Activated CD4-positive, alpha-beta T cell treated with anti-CD3 and anti-CD28 coated beads, Interleukin-2, amount 50 U/mL, for 16 hours (primary cell): Measurements from ENCODE around the gene TSPAN9.
A peak's percentile ranks its signal among the peaks of the same experiment; 100 is the strongest.

Experiments used
- DNase-seq: peaks from one replicate; pipeline ENCODE4 v3.0.0-alpha.2; 2020

The TSPAN9 gene

DNA sequence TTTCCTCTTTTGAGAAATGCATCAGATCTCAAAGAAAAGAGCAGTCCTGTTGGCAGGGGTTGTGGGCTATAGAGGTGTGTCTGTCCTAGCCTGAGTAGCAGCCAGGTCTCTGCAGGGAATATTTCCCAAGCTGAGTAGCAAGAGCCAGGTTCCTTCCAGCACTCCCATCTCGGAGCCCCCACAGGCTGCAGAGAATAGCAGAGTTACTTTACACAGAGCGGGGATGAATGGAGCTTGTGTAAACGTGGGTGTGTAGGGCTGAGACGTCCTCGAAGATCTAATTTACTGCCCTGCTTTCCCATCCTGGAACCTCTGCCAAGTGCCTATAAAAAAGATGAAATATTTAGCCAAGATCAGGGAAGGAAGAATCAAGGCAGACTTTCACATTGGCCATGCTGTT, 156.6 kb downstream of the TSPAN9 start:
- no peak for DNase-seq

DNA sequence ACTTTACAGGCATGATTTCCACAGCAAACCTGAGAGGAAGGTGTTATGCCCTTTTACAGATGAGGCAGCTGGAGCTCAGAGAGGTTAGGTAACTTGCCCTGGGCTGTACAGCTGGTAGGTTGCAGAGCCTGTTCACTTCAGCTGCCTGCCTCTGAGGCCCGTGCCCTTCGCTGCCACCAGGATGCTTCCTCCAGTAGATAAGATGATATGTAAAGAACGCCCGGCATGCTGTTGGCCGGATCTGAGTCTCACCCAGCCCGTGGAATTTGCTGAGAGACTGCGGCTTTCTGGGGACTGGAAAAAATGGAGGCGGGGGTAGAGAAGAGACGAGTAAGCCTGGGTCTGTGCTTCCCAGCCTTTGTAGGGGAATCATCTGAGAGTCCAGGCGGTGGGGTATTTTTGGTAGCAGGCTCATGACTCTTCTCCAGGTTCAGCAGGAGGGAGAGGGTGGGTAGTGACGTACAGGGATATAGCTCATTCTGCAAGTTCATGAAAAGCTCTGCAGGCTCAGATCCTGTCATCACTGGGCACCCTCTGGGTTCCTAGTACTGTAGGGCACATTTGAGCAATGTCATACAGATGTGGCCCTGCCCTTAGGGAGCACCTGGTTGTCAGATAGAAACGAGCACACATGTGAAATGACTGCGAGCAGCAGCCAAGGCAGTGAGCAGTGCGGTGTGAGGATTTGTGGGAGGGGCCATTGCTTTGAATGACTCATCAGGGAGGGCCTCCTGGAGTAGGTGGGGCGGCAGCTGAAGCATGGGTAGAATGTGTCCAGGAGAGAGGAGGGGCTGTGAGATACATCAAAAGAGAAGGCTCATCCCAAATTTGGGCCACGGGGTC, 159.4 kb downstream of the TSPAN9 start:
- DNase-seq: peak; percentile 52

DNA sequence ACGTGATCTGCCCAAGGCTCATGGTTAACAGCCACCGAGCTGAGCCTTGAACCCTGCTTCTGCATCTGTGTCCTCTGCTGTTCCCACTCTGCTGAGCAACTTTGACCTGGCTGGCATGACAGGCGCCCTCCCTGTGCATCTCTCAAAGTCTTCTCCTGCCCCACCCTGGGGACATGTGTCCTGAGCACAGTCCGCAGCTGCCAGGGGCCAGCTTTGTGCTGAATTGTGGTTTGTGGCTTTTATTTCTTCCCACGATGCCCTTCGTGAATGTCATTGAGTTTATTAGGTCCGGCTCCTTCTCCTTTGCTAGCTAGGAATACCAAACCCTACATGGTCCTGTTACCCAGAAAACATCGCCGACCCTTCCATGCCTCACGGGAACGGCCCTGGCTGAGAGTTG, 161.0 kb downstream of the TSPAN9 start:
- no peak for DNase-seq

DNA sequence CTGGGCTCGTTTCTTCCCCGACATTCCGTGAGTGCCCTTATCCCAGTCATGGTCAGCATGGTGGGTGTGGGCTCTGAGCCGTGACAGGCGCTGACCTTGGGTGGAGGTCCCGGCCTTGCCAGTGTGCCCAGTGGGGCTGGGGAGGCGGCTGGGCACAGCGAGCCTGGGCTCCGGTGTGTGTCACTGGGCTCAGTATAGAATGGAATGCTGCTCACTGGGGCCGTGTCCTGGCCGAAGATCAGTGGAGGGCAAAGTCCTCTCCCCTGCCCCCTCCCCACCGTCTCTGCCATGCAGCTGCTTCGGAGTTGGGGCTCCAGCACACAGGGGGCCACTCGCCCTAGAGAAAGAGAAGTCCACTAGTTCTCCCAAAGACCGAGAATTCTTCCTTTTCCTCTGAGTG, 164.4 kb downstream of the TSPAN9 start:
- DNase-seq: no peak

DNA sequence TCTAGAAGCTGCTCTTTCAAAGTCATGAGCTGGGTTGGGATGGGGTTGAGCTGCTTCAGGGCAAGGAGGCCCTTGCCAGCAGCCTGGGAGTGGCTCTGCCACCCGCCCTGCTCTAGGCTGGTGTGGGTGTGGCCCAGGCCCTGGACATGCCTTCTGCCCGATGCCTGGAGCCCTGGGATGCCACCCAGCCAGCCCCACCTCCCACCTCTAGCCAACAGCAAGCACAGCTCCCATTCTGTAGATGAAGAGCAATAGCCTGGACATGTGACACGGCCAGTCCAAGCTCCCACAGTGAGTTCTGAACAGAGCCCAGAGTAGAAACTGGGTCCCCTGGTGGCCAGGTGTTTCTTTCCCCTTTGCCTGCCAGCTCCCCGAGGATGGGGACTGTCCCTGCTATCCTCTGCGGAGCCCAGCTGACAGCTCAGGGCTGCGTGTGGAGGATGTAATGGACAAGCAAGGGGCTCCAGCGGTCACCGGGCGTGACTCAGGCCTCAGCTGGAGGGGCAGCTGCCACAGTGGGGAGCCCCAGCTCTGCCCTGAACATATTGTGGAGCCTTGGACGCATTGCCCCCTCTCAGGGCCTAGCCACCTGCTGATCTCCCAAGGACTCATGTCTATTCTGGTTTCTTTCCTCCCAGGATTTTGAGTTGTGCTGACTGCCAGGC, 165.2 kb downstream of the TSPAN9 start:
- DNase-seq: no peak

DNA sequence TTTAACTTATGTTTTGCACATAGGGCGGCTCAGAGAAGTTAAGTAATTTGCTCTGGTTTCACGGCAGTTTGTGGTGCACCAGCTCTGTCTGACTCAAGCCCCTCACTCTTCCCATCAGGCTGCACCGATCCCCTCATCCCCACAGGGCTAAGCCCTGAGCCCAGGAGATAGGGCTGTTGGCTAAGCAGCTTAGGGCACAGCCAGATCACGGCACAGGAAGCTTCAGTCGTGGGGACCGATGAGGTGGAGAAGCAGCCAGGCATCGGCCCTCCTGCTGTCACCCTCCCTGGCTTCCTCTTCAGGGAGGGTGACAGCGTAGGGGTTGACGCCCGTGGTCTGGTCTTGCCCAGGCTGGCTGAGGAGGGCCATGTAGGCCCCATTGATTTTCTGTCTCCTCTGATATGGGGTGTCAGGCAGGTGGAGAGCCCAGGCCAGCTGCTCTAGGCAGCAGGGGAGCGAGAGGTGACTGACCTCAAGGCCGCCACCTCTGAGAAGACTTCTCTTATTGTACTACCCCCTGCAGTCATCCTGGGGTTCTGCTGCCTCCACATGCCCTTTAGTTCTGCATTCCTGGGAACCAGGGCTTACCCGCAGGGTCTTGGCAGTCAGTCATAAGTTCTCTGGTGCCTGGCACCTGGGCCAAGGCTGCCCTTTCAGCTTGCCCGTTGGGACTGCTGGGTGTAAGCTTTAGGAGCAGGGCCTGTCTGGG, 166.4 kb downstream of the TSPAN9 start:
- DNase-seq: no peak

DNA sequence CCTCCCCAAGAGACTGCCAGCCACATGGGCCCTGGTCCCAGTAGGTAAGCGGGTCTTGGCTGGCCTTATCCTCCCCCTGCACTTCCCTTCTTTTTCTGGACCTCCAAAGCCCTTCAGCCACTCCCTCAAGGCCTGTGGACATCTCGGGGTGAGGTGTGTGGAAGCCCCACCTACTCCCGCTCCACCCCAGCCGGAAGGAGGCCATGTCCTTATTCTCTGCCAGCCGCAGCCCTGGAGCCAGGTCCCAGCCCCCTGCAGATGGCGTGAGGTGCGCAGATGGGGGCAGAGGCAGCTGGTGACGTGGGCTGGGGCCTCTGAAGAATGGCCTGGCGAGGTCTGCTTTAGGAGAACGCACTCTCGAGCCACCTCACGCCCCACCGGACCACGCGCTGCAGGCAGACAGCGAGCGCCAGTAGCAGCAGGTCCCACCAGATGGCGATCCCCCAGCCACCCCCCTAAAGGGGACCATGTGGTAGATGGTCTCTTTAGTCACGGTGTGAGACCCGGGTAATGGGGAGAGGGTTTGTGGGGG, 167.1 kb downstream of the TSPAN9 start:
- no peak for DNase-seq

DNA sequence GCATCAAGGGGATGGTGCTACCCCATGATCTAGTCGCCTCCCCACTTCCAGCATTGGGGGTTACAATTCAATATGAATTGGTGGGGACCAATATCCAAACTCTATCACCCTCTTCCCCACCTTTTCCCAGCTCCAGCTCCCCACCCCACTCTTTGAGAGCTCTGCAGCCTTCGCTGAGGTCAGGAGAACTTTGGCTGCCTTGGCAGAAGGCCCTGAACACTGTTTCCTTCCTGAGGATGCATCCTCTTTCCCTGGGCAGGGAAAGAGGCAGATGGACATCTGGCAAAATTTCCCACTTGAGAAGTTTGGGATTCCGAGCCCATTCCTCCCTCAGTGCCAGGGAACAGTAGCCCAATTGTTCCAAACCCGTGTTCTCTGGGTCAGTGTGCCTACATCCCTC, 169.1 kb downstream of the TSPAN9 start:
- no peak for DNase-seq

DNA sequence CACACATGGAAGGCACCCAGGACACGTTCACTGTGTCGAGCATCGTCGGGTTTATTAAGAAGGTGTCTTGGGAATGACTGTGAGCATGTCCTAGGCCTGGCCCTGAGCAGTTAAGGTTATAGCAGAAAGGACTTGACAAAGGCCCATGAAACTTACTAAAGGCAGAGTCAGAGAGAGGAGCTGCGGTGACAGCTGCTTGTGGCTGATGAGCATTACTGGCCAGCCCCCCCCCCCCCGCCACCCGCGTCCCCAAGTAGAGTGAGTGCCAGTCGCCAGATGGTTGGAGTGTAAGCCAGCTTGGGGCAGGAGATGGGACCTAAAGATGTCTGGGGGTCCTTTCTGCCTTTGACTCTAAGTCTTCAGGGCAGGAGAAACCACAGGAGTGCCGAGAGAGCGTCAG, 169.9 kb downstream of the TSPAN9 start:
- DNase-seq: no peak

DNA sequence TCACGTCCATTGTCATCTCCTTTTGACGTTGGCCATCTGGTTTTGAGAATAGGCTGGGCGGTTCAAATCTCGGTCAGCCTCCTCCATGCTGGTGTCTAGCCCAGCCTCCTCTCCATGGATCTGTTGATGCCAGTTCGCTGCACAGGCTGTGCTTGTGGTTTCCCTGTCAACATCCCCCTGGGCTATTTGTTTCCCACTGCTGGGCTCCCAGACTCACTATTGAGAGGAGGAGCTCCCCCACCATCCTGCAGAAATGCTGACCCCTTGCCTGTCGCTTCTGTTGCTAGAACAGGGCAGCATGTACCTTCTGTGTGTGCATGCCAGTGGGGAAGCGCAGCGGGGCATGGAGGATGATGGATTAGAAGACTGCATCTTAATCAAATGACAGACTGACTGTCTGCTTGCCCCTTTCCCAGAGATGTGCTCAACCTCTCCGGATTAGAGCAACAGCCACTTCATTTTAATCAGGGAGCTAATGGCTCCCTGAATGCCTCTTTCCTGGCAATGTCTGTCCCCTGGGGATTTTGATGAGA, 170.5 kb downstream of the TSPAN9 start:
- no peak for DNase-seq

DNA sequence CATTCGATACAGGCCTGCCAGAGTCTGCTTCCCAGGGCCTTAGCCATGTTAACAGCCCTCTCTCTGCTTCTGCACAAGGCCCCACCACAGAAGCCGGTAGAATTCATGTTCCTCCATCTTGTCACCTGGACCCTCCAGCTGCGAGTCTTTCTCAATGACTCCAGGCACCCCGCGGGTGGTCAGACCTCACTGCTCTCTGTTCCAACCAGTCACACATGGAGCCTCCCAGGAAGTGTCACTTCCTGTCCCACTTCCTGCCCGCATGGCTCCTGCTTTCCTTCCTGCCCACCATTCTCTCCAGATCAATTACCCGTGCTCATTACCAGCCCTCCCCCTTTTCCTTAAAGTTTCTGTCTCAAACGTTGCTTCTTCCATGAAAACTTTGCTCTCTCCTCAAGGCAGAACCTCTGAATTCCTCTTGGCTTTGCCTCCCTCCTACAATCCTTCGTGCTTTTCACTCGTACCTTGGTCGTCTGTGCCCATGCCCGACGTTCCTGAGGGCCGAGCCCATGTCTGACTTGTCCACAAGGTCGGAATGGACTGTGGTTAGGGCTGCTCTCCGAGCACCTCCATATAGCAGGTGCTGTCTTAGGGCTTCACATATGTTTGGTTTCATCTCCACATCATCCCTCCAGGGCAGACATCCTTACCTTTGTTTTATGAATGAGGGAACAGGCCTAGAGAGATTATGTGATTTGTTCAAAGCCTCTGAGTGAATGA, 172.1 kb downstream of the TSPAN9 start:
- no peak for DNase-seq

DNA sequence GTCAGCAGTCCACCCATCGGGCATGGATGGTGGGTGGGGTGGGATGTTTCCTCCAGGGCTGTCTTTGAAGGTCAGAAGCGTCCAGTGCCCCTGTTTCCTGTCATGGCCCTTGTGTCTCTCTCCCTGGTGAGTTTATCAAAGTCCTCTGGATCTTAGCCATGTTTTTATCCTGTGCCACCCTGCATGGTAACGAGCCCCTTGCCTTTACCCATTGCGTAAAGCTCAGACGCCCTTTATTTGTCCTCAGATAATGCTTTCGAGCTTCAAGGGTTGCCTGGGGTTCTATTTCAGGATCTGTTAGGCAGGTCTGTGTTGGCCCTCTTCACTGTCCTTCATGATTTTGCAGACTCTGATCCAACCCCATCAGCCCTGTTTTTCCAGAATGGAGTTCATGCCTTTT, 172.9 kb downstream of the TSPAN9 start:
- DNase-seq: no peak

DNA sequence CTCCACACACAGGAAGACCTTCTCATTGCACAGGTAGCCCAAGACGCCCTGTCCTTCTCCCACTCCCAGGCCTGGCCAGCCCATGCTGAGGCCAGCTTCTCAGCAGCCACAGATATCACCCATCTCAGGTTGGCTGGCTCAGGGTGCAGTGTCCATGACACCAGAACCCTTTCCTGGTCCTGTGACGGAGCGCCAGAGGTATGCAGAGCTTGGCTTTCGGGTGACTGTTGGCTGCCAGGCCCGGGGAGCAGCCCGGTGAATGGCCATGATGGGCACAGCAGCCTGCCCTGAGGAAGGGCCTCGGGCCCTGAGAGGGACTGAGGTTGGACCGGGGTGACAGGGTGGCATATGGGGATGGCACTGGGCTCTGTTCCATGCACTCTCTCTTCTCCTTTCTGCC, 173.4 kb downstream of the TSPAN9 start:
- no peak for DNase-seq

DNA sequence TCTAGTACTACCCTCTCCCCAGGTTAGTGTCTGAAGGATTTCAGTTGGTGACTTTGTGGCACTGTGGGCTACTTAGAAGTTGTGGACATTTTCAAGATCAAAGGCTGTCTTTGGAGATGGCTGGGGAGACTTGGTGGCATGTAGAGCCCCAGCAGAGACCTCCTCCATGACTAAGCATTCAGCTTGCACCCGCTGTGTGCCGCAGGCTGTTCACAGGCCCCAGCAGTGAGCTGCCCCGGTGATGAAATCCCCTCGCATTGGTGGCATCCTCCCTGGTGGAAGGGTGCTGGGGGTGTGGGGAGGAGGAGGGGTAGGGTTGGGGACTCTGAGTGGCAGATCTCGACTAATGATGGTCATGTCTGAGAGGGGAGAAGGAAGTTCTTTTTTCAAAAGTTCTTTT, 173.9 kb downstream of the TSPAN9 start:
- no peak for DNase-seq

DNA sequence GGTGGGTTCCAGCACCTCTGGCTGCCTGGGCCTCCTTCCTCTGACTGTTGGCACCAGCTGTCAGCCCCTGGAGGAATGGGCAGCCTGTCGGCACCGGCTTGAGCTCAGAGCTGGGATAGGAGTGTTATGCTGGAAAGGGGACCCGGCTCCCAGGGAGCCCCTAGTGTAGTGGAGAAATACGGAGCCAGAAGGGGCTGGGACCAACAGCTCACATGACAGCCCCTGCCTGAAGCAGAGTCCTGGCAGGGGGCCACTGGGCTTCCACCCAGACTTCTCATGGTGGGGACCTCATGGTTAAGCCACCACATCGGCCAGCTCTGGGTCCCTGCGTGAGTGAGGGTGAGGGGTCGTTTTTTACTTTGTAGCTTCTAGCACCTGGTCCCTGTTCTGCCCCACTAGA, 174.5 kb downstream of the TSPAN9 start:
- no peak for DNase-seq

DNA sequence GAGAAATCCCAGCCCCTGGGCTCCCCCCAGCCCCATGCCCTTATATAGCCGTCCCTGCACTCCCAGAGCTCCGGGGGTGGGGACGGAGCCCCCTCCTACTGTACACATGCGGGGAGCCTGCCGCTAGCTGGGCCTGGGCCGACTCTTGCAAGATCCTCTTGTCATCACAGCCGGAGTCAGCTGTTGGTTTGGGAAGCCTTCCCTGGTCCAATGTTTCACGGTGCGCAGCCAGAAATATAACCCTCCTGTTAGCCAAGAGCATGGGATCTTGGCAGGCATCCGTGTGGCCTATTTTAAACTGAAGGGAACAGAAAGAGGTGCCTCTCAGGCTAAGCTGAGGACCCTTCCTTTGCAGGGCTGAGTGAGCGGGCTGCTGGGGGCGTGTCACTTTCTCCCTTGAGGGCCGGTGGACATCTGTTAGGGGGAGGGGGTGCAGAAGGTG, 175.3 kb downstream of the TSPAN9 start:
- no peak for DNase-seq

DNA sequence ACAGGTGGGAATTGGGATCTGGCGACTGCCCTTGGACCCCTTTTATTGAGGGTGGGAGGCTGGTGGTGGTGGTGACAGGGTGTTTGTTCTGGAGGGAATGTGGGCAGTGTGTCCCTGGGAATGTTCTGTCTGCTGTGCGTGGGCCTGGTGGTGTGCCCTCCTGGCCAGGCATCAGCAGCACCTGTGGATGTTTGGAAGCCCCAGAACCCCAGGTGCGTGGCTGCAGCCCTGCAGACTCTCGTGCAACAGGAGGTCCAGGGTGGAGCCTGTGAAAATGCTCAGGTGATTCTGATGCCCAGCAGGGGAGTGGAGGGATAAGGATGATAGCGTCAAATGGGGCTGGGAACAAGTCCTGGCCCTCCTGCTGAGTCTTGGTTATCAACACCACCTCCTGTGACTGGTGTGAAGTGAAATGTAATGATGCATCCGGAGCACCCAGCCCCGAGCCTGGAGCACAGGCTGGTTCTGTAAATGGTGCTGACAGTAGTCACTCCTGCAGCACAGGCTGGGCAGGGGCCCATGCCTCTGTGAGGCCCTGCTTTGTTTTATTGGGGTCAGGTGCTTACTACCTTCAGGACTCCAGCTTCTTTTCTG, 176.6 kb downstream of the TSPAN9 start:
- no peak for DNase-seq

DNA sequence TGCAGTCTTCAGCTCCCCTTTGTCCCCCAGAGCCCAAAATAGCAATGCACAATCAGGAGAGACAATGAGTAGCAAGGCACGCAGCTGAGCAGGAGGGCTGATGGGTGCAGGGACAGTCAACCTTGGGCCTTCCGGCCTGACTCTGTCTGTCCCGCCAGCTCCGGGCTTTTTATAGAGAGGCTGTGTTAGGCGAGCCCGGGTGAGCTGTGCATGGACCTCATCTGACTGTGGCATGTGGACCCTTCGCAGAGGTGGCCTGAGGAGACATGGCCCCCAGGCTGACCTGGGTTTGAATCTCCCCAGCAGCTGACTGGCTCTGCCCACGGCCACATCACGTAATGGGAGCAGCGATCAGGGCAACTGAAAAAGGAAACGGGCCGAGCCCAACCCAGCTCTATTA, 177.9 kb downstream of the TSPAN9 start:
- DNase-seq: no peak

DNA sequence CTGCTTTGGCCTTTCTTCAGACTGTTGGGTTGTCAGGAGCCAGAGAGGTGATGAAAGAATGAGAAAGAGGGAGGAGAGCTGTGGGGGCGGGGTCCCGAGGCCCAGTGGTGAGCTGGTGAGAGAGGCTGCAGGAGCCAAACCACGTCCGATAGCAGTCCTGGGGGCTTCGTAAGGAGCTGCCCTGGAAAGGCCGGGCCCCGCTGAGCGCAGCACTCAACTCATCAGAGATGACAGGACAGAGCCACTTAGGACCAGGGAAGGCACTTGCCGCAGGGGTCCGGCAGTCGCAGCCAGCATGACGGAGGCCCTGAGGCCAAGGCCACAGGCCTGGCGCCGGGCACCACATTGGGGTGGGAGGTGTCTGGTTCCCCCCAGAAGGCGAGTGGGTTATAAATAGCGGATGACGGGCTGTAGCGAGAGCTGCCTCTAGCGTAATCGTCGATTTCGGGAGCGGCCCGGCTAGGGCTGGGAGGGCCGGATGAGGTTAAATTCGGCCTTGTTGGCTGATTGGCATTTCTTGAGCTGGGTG, 179.0 kb downstream of the TSPAN9 start:
- no peak for DNase-seq

DNA sequence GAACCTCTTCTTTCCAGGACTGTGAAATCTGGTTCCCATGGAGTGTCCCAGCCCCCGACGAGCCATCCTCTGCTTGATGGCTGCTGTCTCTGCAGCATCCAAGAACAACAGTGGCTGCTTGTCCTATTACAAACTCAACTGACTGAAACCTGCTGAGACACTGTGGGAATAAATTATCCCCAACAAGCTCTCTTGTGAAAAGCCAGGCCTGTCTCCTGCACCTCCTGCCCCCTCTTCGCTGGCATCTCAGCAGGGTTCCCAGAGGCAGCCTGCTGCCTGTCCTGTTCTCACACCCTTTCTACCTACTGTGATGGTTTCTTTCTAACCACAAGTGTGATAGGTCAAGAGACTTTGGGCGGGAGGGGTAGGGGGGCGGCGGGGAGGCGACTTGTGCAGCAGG, 180.2 kb downstream of the TSPAN9 start:
- no peak for DNase-seq

DNA sequence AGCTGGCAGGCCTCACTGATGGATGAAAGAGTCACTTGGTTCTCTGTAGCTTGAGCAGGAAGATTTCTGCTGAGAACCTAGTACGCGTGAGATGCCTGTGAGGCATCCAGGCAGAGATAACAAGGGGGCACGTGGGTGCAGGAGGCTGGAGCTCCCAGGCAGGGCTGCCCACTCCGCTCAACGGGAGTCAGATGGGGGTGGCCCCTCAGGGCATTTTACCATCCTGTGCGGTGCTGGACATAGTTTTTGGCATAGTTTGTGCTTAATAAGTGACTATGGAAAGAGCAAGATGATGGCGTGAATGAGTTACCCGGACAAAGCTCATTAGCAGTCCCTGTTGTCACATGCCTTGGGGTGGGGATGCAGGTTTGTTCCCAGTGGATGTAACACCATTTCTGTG, 182.8 kb downstream of the TSPAN9 start:
- no peak for DNase-seq

DNA sequence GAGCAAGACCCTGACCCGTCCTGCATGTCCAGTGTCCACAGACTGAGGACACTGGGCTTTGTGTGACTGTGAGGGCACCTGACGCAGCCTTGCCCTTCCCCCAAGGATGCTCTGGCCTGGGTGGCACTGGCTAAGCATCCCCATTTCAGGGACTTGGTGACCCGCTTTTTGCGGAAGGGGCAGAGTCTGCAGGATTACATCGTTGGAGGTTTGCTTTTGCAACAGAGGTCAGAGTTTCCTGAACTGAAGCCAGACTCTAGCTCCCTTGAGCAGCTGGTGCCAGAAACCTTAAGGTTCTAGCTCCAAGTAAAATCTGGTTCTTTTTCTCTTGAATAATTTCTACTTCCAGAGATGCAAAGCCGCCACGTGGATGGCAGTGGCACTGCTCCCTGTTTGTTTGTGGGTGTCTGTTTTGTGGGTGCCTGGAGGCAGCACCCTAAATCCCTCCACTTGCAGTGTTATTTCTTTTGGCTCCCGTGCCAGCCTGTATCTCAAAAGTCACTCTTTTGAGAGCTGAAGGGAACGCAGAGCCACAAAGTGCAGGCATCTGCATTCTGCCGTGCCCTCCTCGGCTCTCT, 184.7 kb downstream of the TSPAN9 start:
- DNase-seq: no peak
